NCI-H2196 treated with DMSO at 0.1 percent for 48 hours (cell line): ENCODE data around the gene MUC13.

ENCODE experiments used
- DNase-seq: peaks from one replicate; lab custom pipeline; 2025; ENCODE audit not compliant: unreplicated experiment; lab: John Stamatoyannopoulos, UW

The MUC13 gene

GRCh38 chr3:124934577-124934976 lies at the start of gene MUC13:
TSS of gene MUC13 (minus strand) at chr3:124934751. CDS start at chr3:124934712, 39 bp downstream.
- no peak for DNase-seq

- DNase-seq, result no peak
These were observed 48.3 kb upstream of the MUC13 start for GRCh38 chr3:124982855-124983254.

- no peak for DNase-seq
These were observed 46.9 kb upstream of the MUC13 start for GRCh38 chr3:124981472-124981871.

DNA sequence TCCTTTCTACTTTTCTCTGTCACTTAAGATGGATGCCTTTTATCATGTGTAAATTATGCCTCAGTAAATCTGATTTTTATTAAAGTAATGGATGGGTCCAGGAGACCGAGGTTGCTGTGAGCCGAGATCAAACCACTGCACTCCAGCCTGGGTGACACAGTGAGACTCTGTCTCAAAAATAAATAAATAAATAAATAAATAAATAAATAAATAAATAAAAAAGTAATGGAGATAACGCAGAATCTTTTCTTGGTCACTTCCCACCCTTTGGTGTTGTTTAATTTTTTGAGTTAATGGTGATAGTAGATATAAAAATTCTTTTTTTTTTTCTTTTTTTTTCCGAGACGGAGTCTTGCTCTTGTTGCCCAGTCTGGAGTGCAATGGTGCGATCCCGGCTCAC lies 44.1 kb upstream of the MUC13 start:
- DNase-seq, result no peak

GRCh38 chr3:124976383-124976782 lies 41.8 kb upstream of the MUC13 start:
- no peak for DNase-seq

- DNase-seq, result no peak
These were observed 40.1 kb upstream of the MUC13 start for GRCh38 chr3:124974691-124975090.

DNA sequence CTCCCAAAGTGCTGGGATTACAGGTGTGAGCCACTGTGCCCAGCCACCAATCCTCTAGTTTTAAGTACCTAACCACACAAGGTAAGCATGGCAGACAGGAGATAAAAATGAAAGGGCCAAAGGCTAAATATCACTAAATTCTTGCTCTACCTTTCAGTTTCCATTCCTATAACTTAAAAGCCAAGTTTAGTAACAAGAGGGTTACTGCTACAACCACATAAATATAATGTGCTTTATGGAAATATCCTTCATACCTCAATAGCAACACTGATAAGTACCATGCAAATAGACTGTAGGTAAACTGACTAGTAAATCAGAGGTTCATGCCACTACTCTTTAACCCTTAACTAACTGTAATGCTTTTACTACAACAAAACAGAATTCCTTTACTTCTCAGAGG lies 38.7 kb upstream of the MUC13 start:
- no peak for DNase-seq

GRCh38 chr3:124972457-124972856 lies 37.9 kb upstream of the MUC13 start:
- peak; percentile 38 for DNase-seq

- no peak for DNase-seq
These were observed 35.6 kb upstream of the MUC13 start for GRCh38 chr3:124969963-124970722.

DNA sequence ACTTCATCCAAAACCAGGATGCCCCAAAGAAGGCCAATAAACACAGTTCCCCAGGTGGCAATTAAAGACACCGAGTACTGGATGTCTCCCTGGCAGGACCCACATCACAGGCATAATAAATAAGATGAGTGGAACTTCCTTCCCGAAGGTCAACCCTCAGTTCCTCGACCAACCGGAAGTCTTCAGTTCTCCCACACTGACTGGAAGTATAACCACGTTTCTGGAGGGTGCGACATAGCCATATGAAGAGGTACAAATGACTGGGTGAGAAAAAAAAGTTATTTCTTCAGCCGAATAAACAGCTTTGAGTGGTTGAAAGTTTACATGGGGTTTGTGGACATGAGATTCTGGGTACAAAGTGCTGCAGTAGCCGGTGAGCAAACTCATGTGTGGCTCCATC lies 34.6 kb upstream of the MUC13 start:
- no peak for DNase-seq

- no peak for DNase-seq
These were observed 33.4 kb upstream of the MUC13 start for GRCh38 chr3:124967964-124968363.

- no peak for DNase-seq
These were observed 32.2 kb upstream of the MUC13 start for GRCh38 chr3:124966521-124967445.

DNA sequence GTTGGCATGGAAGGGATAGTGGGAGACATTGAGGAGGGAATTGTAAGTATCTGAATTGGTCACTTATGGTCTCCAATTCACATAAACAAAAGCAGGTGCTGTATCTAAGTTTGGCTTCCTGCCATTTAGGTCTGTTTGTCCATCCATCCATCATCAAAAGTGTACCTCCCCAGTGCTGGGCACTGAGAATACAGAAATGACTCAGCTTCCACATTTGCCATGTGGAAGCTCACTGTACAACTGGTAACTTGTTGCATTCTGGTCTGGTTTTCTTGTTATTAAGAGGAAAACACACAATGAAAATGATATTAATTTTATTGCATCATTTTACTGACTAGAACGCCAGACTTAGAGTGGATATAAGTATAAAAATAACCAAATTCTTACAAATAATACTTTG lies 30.9 kb upstream of the MUC13 start:
- no peak for DNase-seq

DNA sequence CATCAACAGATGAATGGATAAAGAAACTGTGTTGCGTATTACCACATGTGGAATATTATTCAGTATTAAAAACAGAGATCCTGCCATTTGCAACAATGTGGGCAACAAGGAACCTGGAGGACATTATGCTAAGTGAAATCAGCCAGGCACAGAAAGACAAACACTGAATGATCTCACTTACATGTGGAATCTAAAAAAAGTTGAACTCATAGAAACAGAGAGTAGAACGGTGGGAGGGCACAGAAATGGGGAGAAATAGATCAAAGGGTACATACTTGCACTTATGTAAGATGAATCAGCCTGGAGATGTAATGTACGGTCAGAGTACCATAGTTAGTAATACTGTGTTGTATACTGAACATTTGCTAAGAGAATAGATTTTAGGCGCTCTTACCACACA lies 29.8 kb upstream of the MUC13 start:
- DNase-seq, result no peak

DNA sequence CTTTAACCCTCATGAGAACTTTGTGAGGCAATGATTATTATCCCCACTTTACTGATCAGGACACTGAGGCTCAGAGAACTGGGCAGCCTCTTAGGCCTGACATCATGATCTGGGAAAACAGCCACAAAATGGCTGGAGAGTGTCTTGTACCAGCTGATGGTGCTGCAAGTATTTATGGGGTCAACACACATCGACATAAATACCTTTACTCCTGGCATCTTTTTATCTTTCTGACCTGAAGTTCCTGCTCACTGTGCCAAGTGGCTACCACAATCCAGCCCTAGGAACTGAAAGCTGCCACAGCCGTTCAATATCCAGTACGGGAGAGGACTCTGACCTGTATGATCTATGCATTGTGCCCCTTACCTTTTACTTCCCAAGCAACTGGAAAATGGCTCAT lies 29.2 kb upstream of the MUC13 start:
- DNase-seq, result no peak

DNA sequence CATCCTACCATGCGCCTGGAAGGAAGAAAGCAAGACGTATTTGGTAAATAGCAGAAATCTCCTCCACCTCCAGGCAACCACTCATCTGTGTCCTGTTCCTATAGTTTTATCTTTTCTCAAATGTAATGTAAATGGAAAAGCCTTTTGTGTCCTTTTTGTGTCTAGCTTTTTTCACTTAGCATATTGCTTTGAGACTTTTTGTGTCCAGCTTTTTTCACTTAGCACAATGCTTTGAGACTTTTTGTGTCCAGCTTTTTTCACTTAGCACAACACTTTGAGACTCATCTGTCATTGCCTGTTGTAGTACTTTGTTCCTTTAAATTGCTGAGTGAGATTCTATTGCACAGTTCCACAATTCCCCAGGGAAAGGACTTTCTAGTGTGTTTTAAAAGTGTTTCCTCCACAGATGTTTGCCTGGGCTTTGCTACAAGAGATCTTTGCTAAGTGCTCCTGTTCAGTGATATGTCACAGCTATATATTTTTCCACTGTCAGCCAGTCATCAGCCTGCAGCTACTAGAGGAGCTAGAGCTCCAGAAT lies 27.9 kb upstream of the MUC13 start:
- DNase-seq, result no peak

DNA sequence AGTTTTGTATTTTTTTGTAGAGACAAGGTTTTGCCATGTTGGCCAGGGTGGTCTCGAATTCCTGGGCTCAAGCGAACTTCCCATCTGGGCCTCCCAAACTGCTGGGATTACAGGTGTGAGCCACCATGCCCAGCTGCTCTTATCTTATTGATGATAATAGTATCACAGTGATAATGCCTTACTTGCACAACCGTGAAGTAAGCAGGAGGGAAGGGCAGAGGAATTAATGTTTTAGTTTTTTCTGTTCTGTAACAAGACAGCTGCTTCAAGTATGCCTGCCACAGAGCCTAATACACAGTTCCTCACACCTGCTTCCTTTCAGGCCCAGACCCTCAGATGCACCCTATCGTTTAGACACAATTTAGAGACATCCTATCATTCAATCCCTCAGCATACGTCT lies 26.1 kb upstream of the MUC13 start:
- no peak for DNase-seq

- no peak for DNase-seq
These were observed 25.6 kb upstream of the MUC13 start for GRCh38 chr3:124960105-124960504.

DNA sequence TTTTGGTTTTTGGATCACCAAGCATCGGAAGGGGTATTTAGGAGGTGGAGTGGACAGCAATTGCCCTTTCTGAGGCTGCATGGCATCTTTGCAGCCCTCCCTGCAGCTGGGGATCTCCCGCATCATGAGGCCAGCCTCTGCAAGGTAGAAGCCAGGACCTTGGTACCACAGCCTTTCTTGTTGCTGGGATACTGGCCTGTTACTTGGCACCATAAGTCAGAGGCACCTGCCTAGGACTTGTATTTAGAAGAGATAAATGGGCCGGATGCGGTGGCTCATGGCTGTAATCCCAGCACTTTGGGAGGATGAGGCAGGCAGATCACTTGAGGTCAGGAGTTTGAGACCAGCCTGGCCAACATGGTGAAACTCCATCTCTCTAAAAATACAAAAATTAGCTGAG lies 23.4 kb upstream of the MUC13 start:
- DNase-seq, result peak; percentile 13

GRCh38 chr3:124952282-124952855 lies 17.8 kb upstream of the MUC13 start:
- no peak for DNase-seq

GRCh38 chr3:124951511-124952281 lies 17.1 kb upstream of the MUC13 start:
- DNase-seq, result no peak
